Measurements from ENCODE around the gene PSD2.

PSD2 gene

GRCh38 chr5:139882961-139883539, 87.4 kb downstream of the PSD2 start:
- no peak for TF ChIP-seq JUND (IDR thresholded peaks at IDR 0.05; ENCODE audit: low read depth)
- DNase-seq (ENCODE audit: low read depth in 1 of 2, low spot score in 1 of 2) = peak in 1 of 2 experiments; percentile 35
- in situ Hi-C loops (cut with HindIII; ENCODE audit: low pct_unique_long_range_greater_than_20kb, low sequenced_read_pairs) = no loop called here

- in situ Hi-C loops (cut with HindIII; ENCODE audit: low pct_unique_long_range_greater_than_20kb, low sequenced_read_pairs) = no loop called here
- no peak for DNase-seq (ENCODE audit: low read depth in 1 of 2, low spot score in 1 of 2)
- TF ChIP-seq JUND (IDR thresholded peaks at IDR 0.05; ENCODE audit: low read depth) = no peak
These were observed 88.5 kb downstream of the PSD2 start for GRCh38 chr5:139884144-139884543.

GRCh38 chr5:139884734-139885133, 89.1 kb downstream of the PSD2 start:
- in situ Hi-C loops (cut with HindIII; ENCODE audit: low pct_unique_long_range_greater_than_20kb, low sequenced_read_pairs) = no loop called here
- TF ChIP-seq JUND (IDR thresholded peaks at IDR 0.05; ENCODE audit: low read depth) = no peak
- DNase-seq (ENCODE audit: low read depth in 1 of 2, low spot score in 1 of 2) = no peak

GRCh38 chr5:139885172-139885856, 89.7 kb downstream of the PSD2 start:
- DNase-seq (ENCODE audit: low read depth in 1 of 2, low spot score in 1 of 2) = no peak
- TF ChIP-seq JUND (IDR thresholded peaks at IDR 0.05; ENCODE audit: low read depth) = no peak
- in situ Hi-C loops (cut with HindIII; ENCODE audit: low pct_unique_long_range_greater_than_20kb, low sequenced_read_pairs) = no loop called here

GRCh38 chr5:139885857-139886208, 90.2 kb downstream of the PSD2 start:
- no peak for TF ChIP-seq JUND (IDR thresholded peaks at IDR 0.05; ENCODE audit: low read depth)
- in situ Hi-C loops (cut with HindIII; ENCODE audit: low pct_unique_long_range_greater_than_20kb, low sequenced_read_pairs) = no loop called here
- DNase-seq (ENCODE audit: low read depth in 1 of 2, low spot score in 1 of 2) = no peak

DNA sequence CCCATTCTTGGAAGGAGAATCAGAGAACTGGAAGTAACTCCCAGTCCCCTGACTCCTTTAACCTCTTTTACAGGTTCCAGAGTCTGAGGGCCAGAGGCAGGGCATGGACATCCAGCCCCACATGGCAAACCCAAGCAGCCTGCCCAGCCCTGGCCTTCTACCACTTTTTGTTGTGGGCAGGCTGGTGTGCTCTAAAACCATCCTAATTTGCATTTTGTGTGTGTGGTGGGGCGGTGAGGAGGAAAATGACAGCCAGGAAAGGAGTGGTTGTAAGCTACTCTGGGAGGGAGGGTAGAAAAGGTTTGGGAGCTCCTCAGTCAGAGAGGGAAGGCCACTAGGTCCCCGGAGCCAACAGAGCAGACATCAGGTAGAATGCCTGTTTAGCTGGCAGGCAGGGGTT, 90.6 kb downstream of the PSD2 start:
- no peak for TF ChIP-seq JUND (IDR thresholded peaks at IDR 0.05; ENCODE audit: low read depth)
- in situ Hi-C loops (cut with HindIII; ENCODE audit: low pct_unique_long_range_greater_than_20kb, low sequenced_read_pairs) = no loop called here
- DNase-seq (ENCODE audit: low read depth in 1 of 2, low spot score in 1 of 2) = no peak

GRCh38 chr5:139888370-139888769, 92.8 kb downstream of the PSD2 start:
- no peak for DNase-seq (ENCODE audit: low read depth in 1 of 2, low spot score in 1 of 2)
- in situ Hi-C loops (cut with HindIII; ENCODE audit: low pct_unique_long_range_greater_than_20kb, low sequenced_read_pairs) = no loop called here
- TF ChIP-seq JUND (IDR thresholded peaks at IDR 0.05; ENCODE audit: low read depth) = no peak

GRCh38 chr5:139889410-139889809, 93.8 kb downstream of the PSD2 start:
- in situ Hi-C loops (cut with HindIII; ENCODE audit: low pct_unique_long_range_greater_than_20kb, low sequenced_read_pairs) = no loop called here
- no peak for TF ChIP-seq JUND (IDR thresholded peaks at IDR 0.05; ENCODE audit: low read depth)

GRCh38 chr5:139893873-139894272, 98.3 kb downstream of the PSD2 start:
- no peak for DNase-seq (ENCODE audit: low read depth in 1 of 2, low spot score in 1 of 2)
- in situ Hi-C loops (cut with HindIII; ENCODE audit: low pct_unique_long_range_greater_than_20kb, low sequenced_read_pairs) = no loop called here
- TF ChIP-seq JUND (IDR thresholded peaks at IDR 0.05; ENCODE audit: low read depth) = no peak

More at GRCh38 chr5:139889410-139889809, 93.8 kb downstream of the PSD2 start:
- DNase-seq (ENCODE audit: low read depth in 1 of 2, low spot score in 1 of 2) = no peak

All from T47D (cell line).